Cardiac muscle cell (in vitro differentiated cells and primary cell): ENCODE results near the gene LRRC4C. TPM values are rescaled to one million over a fixed set of nuclear protein-coding genes. Genes with fewer than 3 reads are reported as not detected.

Experiments
- DNase-seq, 2 donors: peaks; one replicate each; pipeline versions ENCODE4 v3.0.0 to v3.0.0-alpha.2; 2010 to 2017; ENCODE audit warnings: low read depth in 1 of 2, low spot score in 1 of 2
- H3K27ac ChIP-seq: fragments of 200-600 bp; sonication (generic); 2 replicates; pipeline ENCODE4 v1.5.1; 2016
- H3K27me3 ChIP-seq: fragments of 200-600 bp; sonication (generic); 2 replicates; pipeline ENCODE4 v1.6.0; 2016; ENCODE audit warnings: control low read depth
- H3K36me3 ChIP-seq: fragments of 200-600 bp; sonication (generic); 2 replicates; pipeline ENCODE4 v1.5.1; 2016; ENCODE audit warnings: control low read depth
- H3K4me1 ChIP-seq: fragments of 200-600 bp; sonication (generic); 2 replicates; pipeline ENCODE4 v1.8.1; 2017; ENCODE audit warnings: low read depth, mild to moderate bottlenecking, mixed run types
- H3K4me3 ChIP-seq: fragments of 200-600 bp; sonication (generic); 2 replicates; pipeline ENCODE4 v1.5.1; 2016; ENCODE audit warnings: mild to moderate bottlenecking
- H3K9me3 ChIP-seq: fragments of 200-600 bp; sonication (generic); 2 replicates; pipeline ENCODE4 v1.5.1; 2017; ENCODE audit warnings: low read depth, mild to moderate bottlenecking, control low read depth
- CTCF ChIP-seq: IDR thresholded peaks from 2 replicates; pipeline ENCODE4 v1.5.1; 2012; ENCODE audit warnings: low read depth, mild to moderate bottlenecking, low read length
- polyA plus RNA-seq: library from polyadenylated mRNA; unstranded; fragments of >200 nt; fragmentation: Nextera tagmentation; extraction: Ambion mirVana; gene quantifications from 2 replicates; pipeline ENCODE4 v1.2.1, GENCODE V29; 2016
- total RNA-seq: library from RNA; depleted of rRNA; stranded (reverse); fragments of >200 nt; gene quantifications from 2 replicates; pipeline ENCODE4 v1.2.3, GENCODE V29; 2016

LRRC4C gene
- total and polyA plus RNA-seq, 2 experiments from 2014 or later, result 0.66 to 0.77 TPM

DNA sequence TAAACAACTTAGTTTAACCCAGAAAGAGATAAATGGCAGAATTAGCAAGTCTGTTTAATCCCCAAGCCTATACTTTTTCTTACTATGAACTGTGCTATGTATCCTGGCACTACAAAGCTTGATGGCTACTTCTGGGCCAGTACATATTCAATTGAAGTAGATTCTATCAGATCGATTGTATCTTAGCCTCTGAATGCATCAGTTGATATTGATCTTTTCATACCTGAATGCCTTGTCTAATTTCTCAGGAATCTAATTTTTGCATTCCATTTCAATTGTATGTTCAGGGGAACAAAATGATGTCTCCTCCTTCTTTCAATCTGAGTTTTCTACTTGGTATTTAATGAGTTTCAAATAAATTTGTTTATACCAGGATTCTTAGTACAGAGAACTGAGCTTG lies 1137.9 kb downstream of the LRRC4C start:
- no peak for TF ChIP-seq CTCF
- H3K4me1 ChIP-seq, result no peaks in the 10 kb centered on the region
- DNase-seq, result no peak
- H3K27ac ChIP-seq, result no peak overlapping the region
- no peaks in the 10 kb centered on the region for H3K27me3 ChIP-seq
- no peak overlapping the region for H3K4me3 ChIP-seq
- no peaks in the 10 kb centered on the region for H3K9me3 ChIP-seq
- H3K36me3 ChIP-seq, result no peaks in the 10 kb centered on the region

- Histone ChIP-seq H3K9me3 (no peaks in the 10 kb centered on the region), H3K27ac (no peak overlapping the region), H3K36me3 (no peaks in the 10 kb centered on the region), H3K27me3 (no peaks in the 10 kb centered on the region), H3K4me3 (no peak overlapping the region), H3K4me1 (no peaks in the 10 kb centered on the region)
- no peak for TF ChIP-seq CTCF
- DNase-seq, result no peak
Measured at GRCh38 chr11:40316171-40316570, 1143.3 kb downstream of the LRRC4C start.

- Histone ChIP-seq H3K9me3 (no peaks in the 10 kb centered on the region), H3K4me3 (no peak overlapping the region), H3K4me1 (no peaks in the 10 kb centered on the region), H3K36me3 (no peaks in the 10 kb centered on the region), H3K27me3 (no peaks in the 10 kb centered on the region), H3K27ac (no peak overlapping the region)
- DNase-seq, result no peak
- no peak for TF ChIP-seq CTCF
Measured at GRCh38 chr11:40315122-40315521, 1144.3 kb downstream of the LRRC4C start.

DNA sequence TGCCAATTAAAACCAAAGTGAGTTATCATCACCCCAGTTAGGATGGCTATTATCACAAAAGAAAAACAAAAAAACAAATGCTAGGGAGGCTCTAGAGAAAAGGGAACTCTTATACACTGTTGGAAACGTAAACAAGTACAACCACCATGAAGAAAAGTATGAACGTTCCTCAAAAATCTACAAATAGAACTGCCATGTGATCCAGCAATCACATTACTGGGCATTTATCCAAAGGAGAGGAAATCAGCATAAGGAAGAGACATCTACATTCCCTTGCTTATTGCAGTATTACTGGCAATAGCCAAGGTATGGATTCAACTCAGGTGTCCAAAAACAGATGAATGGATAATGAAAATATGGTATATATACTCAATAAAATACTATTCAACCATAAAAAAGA lies 1145.1 kb downstream of the LRRC4C start:
- no peak for DNase-seq
- TF ChIP-seq CTCF, result no peak
- no peak overlapping the region for H3K4me3 ChIP-seq
- H3K27ac ChIP-seq, result no peak overlapping the region
- no peaks in the 10 kb centered on the region for H3K4me1 ChIP-seq
- H3K27me3 ChIP-seq, result no peaks in the 10 kb centered on the region
- H3K36me3 ChIP-seq, result no peaks in the 10 kb centered on the region
- H3K9me3 ChIP-seq, result no peaks in the 10 kb centered on the region

DNA sequence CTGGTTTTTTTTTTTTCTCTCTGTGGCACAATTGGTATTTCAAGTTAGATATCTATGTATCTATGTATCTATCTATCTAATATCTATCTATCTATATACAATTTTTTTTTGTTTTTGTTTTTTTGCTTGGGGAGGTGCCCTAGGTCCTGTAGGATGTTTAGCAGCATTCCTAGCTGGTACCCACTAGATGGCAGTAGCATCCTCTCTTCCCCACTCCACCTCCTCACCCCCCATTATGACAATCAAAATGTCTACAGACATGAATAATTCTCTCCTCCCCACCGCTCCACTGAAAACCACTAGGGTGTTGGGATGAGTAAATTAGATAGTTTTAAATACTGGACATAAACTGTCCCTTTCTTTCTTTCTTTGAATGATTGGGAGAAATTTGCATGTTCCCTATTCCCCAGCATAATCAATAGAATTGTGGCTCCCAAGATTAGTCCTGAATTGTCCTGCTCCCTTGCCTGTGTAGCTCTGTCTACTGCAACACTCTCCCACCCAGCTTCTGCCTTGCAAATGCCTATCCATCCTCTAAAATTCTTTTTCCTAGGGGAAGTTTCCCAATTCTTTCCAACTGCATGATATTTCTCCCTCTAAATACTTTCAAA lies 1152.4 kb downstream of the LRRC4C start:
- DNase-seq, result peak; percentile 56 to 68
- H3K9me3 ChIP-seq, result no peaks in the 10 kb centered on the region
- TF ChIP-seq CTCF, result peak; percentile 72

More for the DNA sequence above, 1152.4 kb downstream of the LRRC4C start:
- Histone ChIP-seq H3K4me3 (no peak overlapping the region), H3K4me1 (no peaks in the 10 kb centered on the region), H3K36me3 (no peaks in the 10 kb centered on the region), H3K27me3 (no peaks in the 10 kb centered on the region), H3K27ac (no peak overlapping the region)
